Erythroblast (primary cell): ENCODE measurements around the gene CDC14A.

Experiments
- DNase-seq, 2 experiments: peaks; one replicate each; lab custom pipeline; 2025; lab: John Stamatoyannopoulos, UW
- GATA1 ChIP-seq: IDR thresholded peaks from 2 replicates; pipeline ENCODE4 v1.6.1; 2011; ENCODE audit warnings: low read depth, mild to moderate bottlenecking, control low read depth, low read length, moderate library complexity
- POLR2A ChIP-seq: IDR thresholded peaks from 2 replicates; pipeline ENCODE4 v1.6.1; 2011; ENCODE audit warnings: mild to moderate bottlenecking, low read length

Gene CDC14A

GRCh38 chr1:100510451-100510850 is 158.1 kb downstream of the CDC14A start:
- no peak for DNase-seq
- TF ChIP-seq POLR2A (no peak), GATA1 (no peak)

- TF ChIP-seq GATA1 (no peak), POLR2A (no peak)
- no peak for DNase-seq
Observed at GRCh38 chr1:100511058-100511457, 158.8 kb downstream of the CDC14A start.

GRCh38 chr1:100511773-100512172 is 159.5 kb downstream of the CDC14A start:
- DNase-seq: no peak
- TF ChIP-seq POLR2A: no peak
- TF ChIP-seq GATA1: no peak

DNA sequence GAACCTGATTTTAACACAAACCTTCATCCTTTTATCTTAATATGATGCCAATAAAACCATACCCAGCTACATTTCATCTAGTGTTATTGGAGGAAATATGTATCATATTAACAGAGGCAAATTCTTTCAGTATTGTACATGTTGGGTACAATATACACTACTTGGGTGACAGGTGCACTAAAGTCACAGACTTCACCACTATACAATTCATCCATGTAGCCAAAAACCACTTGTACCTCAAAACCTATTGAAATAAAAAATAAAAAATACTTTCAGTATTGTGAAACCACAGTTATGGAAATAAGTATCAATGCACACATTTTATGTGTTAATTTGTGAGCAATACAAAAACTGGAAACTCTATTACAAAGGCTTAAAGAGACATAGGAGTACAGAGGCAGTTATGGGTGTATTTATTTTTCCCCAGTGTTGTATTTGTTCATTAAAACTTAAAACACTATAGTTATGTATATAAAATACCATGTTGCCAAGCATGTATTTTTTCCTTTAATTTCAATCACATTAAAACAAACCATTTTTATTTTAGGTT is 160.6 kb downstream of the CDC14A start:
- no peak for DNase-seq
- TF ChIP-seq POLR2A (no peak), GATA1 (no peak)

DNA sequence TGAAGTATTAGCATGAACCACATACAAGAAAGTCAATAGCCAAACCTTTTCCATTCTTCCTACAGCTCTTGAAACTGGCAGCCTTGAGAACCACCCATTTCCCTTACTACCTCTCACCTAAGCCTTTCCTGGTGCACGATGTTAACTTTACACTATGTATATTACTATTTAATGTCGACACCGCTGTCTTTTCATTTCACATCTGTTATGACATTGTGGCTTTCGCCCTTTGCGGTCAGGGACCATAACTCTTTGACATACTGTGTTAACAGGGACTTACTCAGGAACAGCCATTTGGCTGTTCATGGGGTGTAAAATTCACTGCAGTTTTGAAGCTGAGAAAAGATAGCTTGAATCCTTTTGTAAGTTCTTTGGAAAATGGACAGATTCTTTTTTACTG is 164.6 kb downstream of the CDC14A start:
- DNase-seq: no peak
- TF ChIP-seq GATA1 (no peak), POLR2A (no peak)

- DNase-seq: no peak
- TF ChIP-seq GATA1: no peak
- TF ChIP-seq POLR2A: no peak
Observed at GRCh38 chr1:100517515-100517914, 165.2 kb downstream of the CDC14A start.

DNA sequence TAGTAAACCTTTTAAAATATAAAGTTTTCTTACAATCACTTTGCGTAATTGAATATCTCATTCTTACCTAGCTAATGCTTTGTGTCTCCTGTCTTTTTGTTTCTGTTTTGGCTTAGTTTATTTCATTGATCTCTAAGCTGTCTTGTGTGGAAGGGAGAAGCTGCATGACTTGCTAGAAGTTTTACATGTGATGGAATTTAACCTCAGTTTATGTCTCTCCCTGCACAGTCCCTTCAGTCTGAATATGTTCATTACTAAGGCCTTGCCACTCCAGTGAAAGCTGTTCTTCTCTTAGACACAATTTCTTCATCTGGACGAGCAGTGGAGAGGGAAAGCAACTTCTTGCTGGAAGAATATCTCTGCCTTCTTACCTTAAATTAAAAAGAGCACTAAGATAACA is 165.7 kb downstream of the CDC14A start:
- DNase-seq: no peak
- no peak for TF ChIP-seq POLR2A
- TF ChIP-seq GATA1: no peak

- TF ChIP-seq GATA1 (no peak), POLR2A (no peak)
- DNase-seq: no peak
Observed at GRCh38 chr1:100523038-100523652, 170.8 kb downstream of the CDC14A start.

DNA sequence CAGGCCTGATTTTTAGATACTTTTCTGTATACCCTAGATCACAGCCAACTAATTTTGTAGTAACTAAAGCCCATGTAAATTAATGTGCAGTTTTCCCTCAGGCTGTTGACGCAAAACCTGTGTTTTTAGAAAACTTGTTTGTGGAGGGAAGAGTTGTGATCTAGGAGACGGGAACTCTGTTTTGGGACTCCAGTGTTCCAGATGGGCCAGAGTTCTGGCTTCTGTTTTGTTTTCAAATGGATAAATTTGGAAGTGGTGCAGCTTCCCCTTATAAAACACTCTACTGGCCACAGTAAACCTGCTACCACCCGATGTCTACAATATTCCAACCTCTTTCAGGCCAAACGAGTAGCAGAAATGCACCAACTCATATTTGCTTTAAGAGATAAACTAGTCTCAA is 172.0 kb downstream of the CDC14A start:
- TF ChIP-seq GATA1 (no peak), POLR2A (no peak)
- DNase-seq: no peak

- TF ChIP-seq GATA1 (no peak), POLR2A (no peak)
- no peak for DNase-seq
Observed at GRCh38 chr1:100526894-100527293, 174.6 kb downstream of the CDC14A start.

GRCh38 chr1:100528871-100529270 is 176.6 kb downstream of the CDC14A start:
- DNase-seq: no peak
- TF ChIP-seq GATA1 (no peak), POLR2A (no peak)

DNA sequence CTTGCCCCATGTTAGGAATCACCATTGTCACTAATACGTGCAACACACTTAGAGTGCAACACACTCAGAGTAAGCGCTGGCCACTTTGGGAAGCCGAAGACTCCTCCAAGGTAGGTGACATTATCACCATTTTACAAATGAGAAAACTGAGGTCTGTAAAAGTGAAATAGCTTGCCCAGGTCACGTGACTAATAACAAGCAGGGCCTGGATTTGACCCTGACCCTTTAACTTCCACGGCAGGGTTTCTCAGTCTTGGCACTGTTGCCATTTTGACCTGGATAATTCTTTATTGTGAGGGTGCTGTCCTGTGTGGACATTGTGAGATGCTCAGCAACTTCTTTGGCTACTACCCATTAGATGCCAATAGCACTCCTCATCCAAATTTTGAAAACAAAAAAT is 177.8 kb downstream of the CDC14A start:
- no peak for DNase-seq
- TF ChIP-seq GATA1: no peak
- TF ChIP-seq POLR2A: no peak

DNA sequence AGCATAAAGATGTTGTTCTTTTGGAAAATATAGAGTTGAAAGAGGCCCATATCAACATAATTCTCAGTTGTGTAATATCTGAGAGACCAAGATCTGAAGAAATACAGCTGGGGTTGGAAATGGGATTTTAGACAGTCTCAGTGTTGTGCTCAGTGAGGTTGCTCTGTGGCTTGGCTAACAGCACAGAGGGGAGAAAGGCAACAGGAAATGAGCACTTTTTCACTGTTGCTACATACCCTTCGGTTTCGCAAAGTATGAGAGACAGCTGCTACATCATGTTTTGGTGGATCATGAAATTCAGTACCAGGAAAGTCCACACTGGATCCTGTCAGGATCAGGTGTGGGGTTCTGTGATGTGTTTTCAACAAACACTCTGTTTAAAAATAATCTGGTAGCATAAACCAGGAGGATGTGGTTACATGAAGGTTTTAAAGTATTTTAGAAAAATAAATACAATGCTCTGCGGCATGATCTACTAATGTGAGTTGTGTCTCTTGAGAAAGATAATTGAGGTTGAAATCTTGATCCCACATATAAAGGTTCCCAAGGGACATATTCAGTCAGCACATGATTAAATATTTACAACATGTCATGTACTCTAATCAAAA is 178.7 kb downstream of the CDC14A start:
- TF ChIP-seq GATA1 (no peak), POLR2A (no peak)
- DNase-seq: no peak

GRCh38 chr1:100532645-100533044 is 180.3 kb downstream of the CDC14A start:
- no peak for TF ChIP-seq GATA1
- TF ChIP-seq POLR2A: no peak
- no peak for DNase-seq

DNA sequence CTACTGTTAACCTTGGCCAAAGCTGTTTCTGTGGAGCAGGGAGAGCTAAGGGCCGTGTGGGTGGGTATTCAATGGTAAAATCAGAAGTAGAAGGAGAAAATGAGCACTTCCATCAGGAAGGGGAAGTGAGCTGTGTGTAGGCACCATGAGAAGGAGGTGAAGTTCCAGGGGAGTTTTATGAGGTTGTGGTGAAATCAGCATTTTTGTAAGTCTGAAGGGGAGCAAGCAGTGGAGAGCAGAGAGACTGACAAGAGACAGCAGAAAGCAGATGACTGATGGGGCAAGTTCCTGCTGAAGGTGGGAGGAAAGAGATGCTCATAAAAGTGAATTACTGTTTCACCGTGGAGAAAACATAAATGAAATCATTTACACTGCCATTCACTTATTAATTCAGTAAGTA is 183.0 kb downstream of the CDC14A start:
- no peak for TF ChIP-seq POLR2A
- no peak for TF ChIP-seq GATA1
- no peak for DNase-seq
